HCT116 (cell line): ENCODE data around the gene MFAP1. TPM values are rescaled to one million over a fixed set of nuclear protein-coding genes. Genes with fewer than 3 reads are reported as not detected.

Source experiments
- ATAC-seq: fragments of 200-7000 bp; cut with Tn5 transposase; 2 replicates; pipeline ENCODE4 v1.9.1; 2020; ENCODE audit warnings: mild to moderate bottlenecking, moderate library complexity
- BruUV-seq: library from RNA; stranded (reverse); fragments of 400-500 nt; replicated peaks from 2 replicates; lab custom pipeline; 2021; lab: Mats Ljungman, UMichigan
- CTCF ChIA-PET: fragments of 300-600 bp; sonication (Branson Sonifier 250); formaldehyde crosslinking; loops from one replicate; lab custom pipeline; 2021; ENCODE audit warnings: antibody characterized with exemption; lab: Charles Lee
- POLR2A ChIA-PET: fragments of 300-600, 350-600 bp; sonication (Branson Sonifier 250); formaldehyde crosslinking; loops from one replicate; lab custom pipeline; 2021; ENCODE audit warnings: antibody characterized with exemption; lab: Charles Lee
- RAD21 ChIA-PET, 2 experiments: fragments of 300-600 bp; sonication (Branson Sonifier 250); formaldehyde crosslinking; loops; one replicate each; lab custom pipeline; 2023; ENCODE audit warnings: low total read pairs in 2 of 2; ENCODE audit not compliant: uncharacterized antibody in 2 of 2, unreplicated experiment in 2 of 2, low non-redundant PET in 1 of 2; lab: Charles Lee
- DNase-seq: peaks from one replicate; pipeline ENCODE4 v3.0.0-alpha.2; 2010; ENCODE audit warnings: low read depth, low spot score
- H2AFZ ChIP-seq: fragments of 200-600 bp; shearing (Covaris generic), sonication (generic); 2 replicates; pipeline ENCODE4 v1.6.1; 2017; ENCODE audit warnings: low read depth, mixed run types, mixed read lengths, antibody characterized with exemption, low read length; ENCODE audit not compliant: poor library complexity, severe bottlenecking
- H3K27ac ChIP-seq: 2 replicates; pipeline ENCODE4 v1.5.1; 2012; ENCODE audit warnings: low read depth, low read length
- H3K27me3 ChIP-seq: fragments of 200-600 bp; sonication (generic); 2 replicates; pipeline ENCODE4 v1.6.1; 2016; ENCODE audit warnings: mixed run types, low read length, mixed read lengths; ENCODE audit not compliant: insufficient read depth
- H3K36me3 ChIP-seq, 2 experiments: fragments of 200-500 bp in 1 of 2; fragments of 200-600 bp in 1 of 2; sonication (Bioruptor generic) in 1 of 2; sonication (generic) in 1 of 2; 2 replicates each; pipeline versions ENCODE4 v1.5.1 to v1.6.1; 2014 to 2016; ENCODE audit warnings: low read length in 2 of 2, inconsistent platforms in 1 of 2, mixed read lengths in 1 of 2, mixed run types in 1 of 2; ENCODE audit not compliant: insufficient read depth in 2 of 2, control insufficient read depth in 1 of 2
- H3K4me1 ChIP-seq, 2 experiments: fragments of 200-600 bp in 1 of 2; sonication (generic) in 1 of 2; 2 replicates each; pipeline versions ENCODE4 v1.5.1 to v1.6.1; 2012 to 2017; ENCODE audit warnings: low read length in 2 of 2, inconsistent platforms in 1 of 2, mild to moderate bottlenecking in 1 of 2, mixed read lengths in 1 of 2, mixed run types in 1 of 2, moderate library complexity in 1 of 2; ENCODE audit not compliant: insufficient read depth in 2 of 2, control insufficient read depth in 1 of 2
- H3K4me2 ChIP-seq: fragments of 200-600 bp; sonication (generic); 2 replicates; pipeline ENCODE4 v1.6.1; 2017; ENCODE audit warnings: mixed run types, low read length, mixed read lengths
- H3K4me3 ChIP-seq, 2 experiments: fragments of 200-600 bp in 1 of 2; sonication (generic) in 1 of 2; replicated peaks in 1 of 2; 2 replicates each; pipeline ENCODE4 v1.5.1; 2011 to 2016; ENCODE audit warnings: low read length in 2 of 2, control low read depth in 1 of 2, low read depth in 1 of 2, mild to moderate bottlenecking in 1 of 2, mixed read lengths in 1 of 2, mixed run types in 1 of 2
- H3K79me2 ChIP-seq: fragments of 200-600 bp; sonication (generic); 2 replicates; pipeline ENCODE4 v1.6.1; 2017; ENCODE audit warnings: mild to moderate bottlenecking, mixed run types, low read length, moderate library complexity, mixed read lengths; ENCODE audit not compliant: insufficient read depth
- H3K9ac ChIP-seq: fragments of 200-600 bp; sonication (generic); 2 replicates; pipeline ENCODE4 v1.6.1; 2016; ENCODE audit warnings: low read length, mixed read lengths
- H3K9me2 ChIP-seq: fragments of 200-600 bp; sonication (generic), shearing (Covaris generic); 2 replicates; pipeline ENCODE4 v1.6.1; 2017; ENCODE audit warnings: mixed run types, mild to moderate bottlenecking, moderate library complexity; ENCODE audit not compliant: insufficient read depth
- H3K9me3 ChIP-seq, 2 experiments: fragments of 200-500 bp in 1 of 2; fragments of 200-600 bp in 1 of 2; sonication (Bioruptor generic) in 1 of 2; sonication (generic) in 1 of 2; 2 replicates each; pipeline ENCODE4 v1.6.1; 2014 to 2017; ENCODE audit warnings: low read length in 2 of 2, mixed read lengths in 2 of 2, inconsistent platforms in 1 of 2, low read depth in 1 of 2, mild to moderate bottlenecking in 1 of 2, mixed run types in 1 of 2, moderate library complexity in 1 of 2; ENCODE audit not compliant: control insufficient read depth in 1 of 2, insufficient read depth in 1 of 2
- H4K20me1 ChIP-seq: fragments of 200-600 bp; sonication (generic), shearing (Covaris generic); 2 replicates; pipeline ENCODE4 v1.6.1; 2017; ENCODE audit warnings: mixed run types, mild to moderate bottlenecking, moderate library complexity; ENCODE audit not compliant: insufficient read depth
- ATF3 ChIP-seq: IDR thresholded peaks from 2 replicates; pipeline ENCODE4 v1.6.1; 2012
- CEBPB ChIP-seq: IDR thresholded peaks from 2 replicates; pipeline ENCODE4 v1.6.1; 2012; ENCODE audit warnings: low read depth
- CTCF ChIP-seq, 3 experiments: fragments of 200-600 bp in 1 of 3; sonication (generic) in 1 of 3; IDR thresholded peaks in 2 of 3; conservative IDR thresholded peaks in 1 of 3; 2 replicates each; pipeline ENCODE4 v1.5.1; 2012 to 2017; ENCODE audit warnings: low read depth in 2 of 3, low read length in 2 of 3, antibody characterized with exemption in 1 of 3, borderline replicate concordance in 1 of 3, control low read depth in 1 of 3, mild to moderate bottlenecking in 1 of 3, mixed read lengths in 1 of 3, mixed run types in 1 of 3, moderate library complexity in 1 of 3; ENCODE audit not compliant: insufficient read depth in 1 of 3
- EGR1 ChIP-seq: IDR thresholded peaks from 2 replicates; pipeline ENCODE4 v1.6.1; 2012; ENCODE audit warnings: low read depth
- POLR2A ChIP-seq: IDR thresholded peaks from 2 replicates; pipeline ENCODE4 v1.7.0; 2011; ENCODE audit warnings: borderline replicate concordance; ENCODE audit not compliant: insufficient read depth, insufficient read length; ENCODE audit errors: extremely low read depth
- SP1 ChIP-seq: IDR thresholded peaks from 2 replicates; pipeline ENCODE4 v1.6.1; 2012; ENCODE audit warnings: low read depth
- SRF ChIP-seq: IDR thresholded peaks from 2 replicates; pipeline ENCODE4 v1.6.1; 2012; ENCODE audit warnings: low read depth
- TCF7L2 ChIP-seq: IDR thresholded peaks from 2 replicates; pipeline ENCODE4 v1.7.0; 2011; ENCODE audit warnings: borderline replicate concordance, inconsistent platforms; ENCODE audit not compliant: insufficient read depth, insufficient read length; ENCODE audit errors: extremely low read depth
- YY1 ChIP-seq: IDR thresholded peaks from 2 replicates; pipeline ENCODE4 v1.6.1; 2011; ENCODE audit warnings: low read length, low read depth, moderate library complexity, mild to moderate bottlenecking; ENCODE audit not compliant: insufficient replicate concordance; ENCODE audit errors: extremely low read depth
- ZNF274 ChIP-seq: fragments of 200-500 bp; sonication (Bioruptor generic); IDR thresholded peaks from 2 replicates; pipeline ENCODE4 v1.6.1; 2014; ENCODE audit warnings: mild to moderate bottlenecking, low read depth, low read length, inconsistent platforms
- intact Hi-C: fragments of 100-400 bp; cut with micrococcal nuclease; formaldehyde crosslinking; loops from 2 replicates; pipeline ENCODE4 v1.10.0; 2022
- total RNA-seq: library from RNA; stranded (reverse); gene quantifications from one replicate; pipeline ENCODE4 v1.2.1, GENCODE V29; 2021; ENCODE audit not compliant: unreplicated experiment
- TF ChIP-seq, protein P1 (sequence below): IDR thresholded peaks from 2 replicates; pipeline ENCODE4 v1.6.1; 2012; ENCODE audit warnings: low read depth
- TF ChIP-seq, protein P2 (sequence below): IDR thresholded peaks from 2 replicates; pipeline ENCODE4 v1.6.1; 2011; ENCODE audit warnings: mild to moderate bottlenecking, low read length, moderate library complexity; ENCODE audit not compliant: insufficient replicate concordance; ENCODE audit errors: extremely low read depth

MFAP1 gene
- total RNA-seq, 1 experiment from 2014 or later = 32.7 TPM

- TF ChIP-seq, protein P1, sequence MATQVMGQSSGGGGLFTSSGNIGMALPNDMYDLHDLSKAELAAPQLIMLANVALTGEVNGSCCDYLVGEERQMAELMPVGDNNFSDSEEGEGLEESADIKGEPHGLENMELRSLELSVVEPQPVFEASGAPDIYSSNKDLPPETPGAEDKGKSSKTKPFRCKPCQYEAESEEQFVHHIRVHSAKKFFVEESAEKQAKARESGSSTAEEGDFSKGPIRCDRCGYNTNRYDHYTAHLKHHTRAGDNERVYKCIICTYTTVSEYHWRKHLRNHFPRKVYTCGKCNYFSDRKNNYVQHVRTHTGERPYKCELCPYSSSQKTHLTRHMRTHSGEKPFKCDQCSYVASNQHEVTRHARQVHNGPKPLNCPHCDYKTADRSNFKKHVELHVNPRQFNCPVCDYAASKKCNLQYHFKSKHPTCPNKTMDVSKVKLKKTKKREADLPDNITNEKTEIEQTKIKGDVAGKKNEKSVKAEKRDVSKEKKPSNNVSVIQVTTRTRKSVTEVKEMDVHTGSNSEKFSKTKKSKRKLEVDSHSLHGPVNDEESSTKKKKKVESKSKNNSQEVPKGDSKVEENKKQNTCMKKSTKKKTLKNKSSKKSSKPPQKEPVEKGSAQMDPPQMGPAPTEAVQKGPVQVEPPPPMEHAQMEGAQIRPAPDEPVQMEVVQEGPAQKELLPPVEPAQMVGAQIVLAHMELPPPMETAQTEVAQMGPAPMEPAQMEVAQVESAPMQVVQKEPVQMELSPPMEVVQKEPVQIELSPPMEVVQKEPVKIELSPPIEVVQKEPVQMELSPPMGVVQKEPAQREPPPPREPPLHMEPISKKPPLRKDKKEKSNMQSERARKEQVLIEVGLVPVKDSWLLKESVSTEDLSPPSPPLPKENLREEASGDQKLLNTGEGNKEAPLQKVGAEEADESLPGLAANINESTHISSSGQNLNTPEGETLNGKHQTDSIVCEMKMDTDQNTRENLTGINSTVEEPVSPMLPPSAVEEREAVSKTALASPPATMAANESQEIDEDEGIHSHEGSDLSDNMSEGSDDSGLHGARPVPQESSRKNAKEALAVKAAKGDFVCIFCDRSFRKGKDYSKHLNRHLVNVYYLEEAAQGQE = no peak
- TF ChIP-seq TCF7L2 = no peak
- no peak for TF ChIP-seq SP1
- no peak for TF ChIP-seq CEBPB
These were observed 32.3 kb downstream of the MFAP1 start, which contains the start of gene SERF2 (continued) for GRCh38 chr15:43791993-43792760.

- DNase-seq (no peak), ATAC-seq (no peak)
- no TSS peak for BruUV-seq
- RAD21 ChIA-PET = no interaction called here
- intact Hi-C loops = no loop called here
- no peak overlapping the region for H3K4me2 ChIP-seq
- peaks cover 13 to 17% of the 10 kb centered on the region in 2 experiments for H3K4me1 ChIP-seq
- H3K79me2 ChIP-seq = peaks cover 23% of the 10 kb centered on the region
- no peak overlapping the region for H3K4me3 ChIP-seq
- POLR2A ChIA-PET = interaction anchor here (2.2 kb wide), 1 partner anchor 13 kb away, joined by 8 read pairs; the partner anchor contains the start of gene ELL3
- H3K9me3 ChIP-seq = no peaks in the 10 kb centered on the region
- H3K27ac ChIP-seq = no peak overlapping the region
- H4K20me1 ChIP-seq = no peaks in the 10 kb centered on the region
- H3K9me2 ChIP-seq = no peaks in the 10 kb centered on the region
- no peak overlapping the region for H2AFZ ChIP-seq
- CTCF ChIA-PET = interaction anchor here (1.3 kb wide), 1 partner anchor 12 kb away, joined by 5 read pairs; the partner anchor contains the start of gene ELL3
- H3K27me3 ChIP-seq = no peaks in the 10 kb centered on the region
- TF ChIP-seq ZNF274 = no peak
- TF ChIP-seq, protein P2, sequence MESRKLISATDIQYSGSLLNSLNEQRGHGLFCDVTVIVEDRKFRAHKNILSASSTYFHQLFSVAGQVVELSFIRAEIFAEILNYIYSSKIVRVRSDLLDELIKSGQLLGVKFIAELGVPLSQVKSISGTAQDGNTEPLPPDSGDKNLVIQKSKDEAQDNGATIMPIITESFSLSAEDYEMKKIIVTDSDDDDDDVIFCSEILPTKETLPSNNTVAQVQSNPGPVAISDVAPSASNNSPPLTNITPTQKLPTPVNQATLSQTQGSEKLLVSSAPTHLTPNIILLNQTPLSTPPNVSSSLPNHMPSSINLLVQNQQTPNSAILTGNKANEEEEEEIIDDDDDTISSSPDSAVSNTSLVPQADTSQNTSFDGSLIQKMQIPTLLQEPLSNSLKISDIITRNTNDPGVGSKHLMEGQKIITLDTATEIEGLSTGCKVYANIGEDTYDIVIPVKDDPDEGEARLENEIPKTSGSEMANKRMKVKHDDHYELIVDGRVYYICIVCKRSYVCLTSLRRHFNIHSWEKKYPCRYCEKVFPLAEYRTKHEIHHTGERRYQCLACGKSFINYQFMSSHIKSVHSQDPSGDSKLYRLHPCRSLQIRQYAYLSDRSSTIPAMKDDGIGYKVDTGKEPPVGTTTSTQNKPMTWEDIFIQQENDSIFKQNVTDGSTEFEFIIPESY = no peak
- no peak for TF ChIP-seq TCF7L2
- TF ChIP-seq ATF3 = no peak
- no peak for TF ChIP-seq EGR1
- TF ChIP-seq POLR2A = no peak
- no peak for TF ChIP-seq YY1
- TF ChIP-seq SRF = no peak
- no peak for TF ChIP-seq CTCF (IDR thresholded peaks at IDR 0.05 in 2 of 3, conservative IDR thresholded peaks at IDR 0.05 in 1 of 3; ENCODE audit: borderline replicate concordance in 1 of 3, insufficient read depth in 1 of 3, low read depth in 2 of 3, low read length in 2 of 3)
- no peak overlapping the region for H3K9ac ChIP-seq
- peaks cover 11 to 15% of the 10 kb centered on the region in 2 experiments; a peak in 3 of 4 replicates for H3K36me3 ChIP-seq
These were observed 35.1 kb downstream of the MFAP1 start for GRCh38 chr15:43789409-43789808.
